ENCODE results near the gene IKZF2.

The IKZF2 gene

DNA sequence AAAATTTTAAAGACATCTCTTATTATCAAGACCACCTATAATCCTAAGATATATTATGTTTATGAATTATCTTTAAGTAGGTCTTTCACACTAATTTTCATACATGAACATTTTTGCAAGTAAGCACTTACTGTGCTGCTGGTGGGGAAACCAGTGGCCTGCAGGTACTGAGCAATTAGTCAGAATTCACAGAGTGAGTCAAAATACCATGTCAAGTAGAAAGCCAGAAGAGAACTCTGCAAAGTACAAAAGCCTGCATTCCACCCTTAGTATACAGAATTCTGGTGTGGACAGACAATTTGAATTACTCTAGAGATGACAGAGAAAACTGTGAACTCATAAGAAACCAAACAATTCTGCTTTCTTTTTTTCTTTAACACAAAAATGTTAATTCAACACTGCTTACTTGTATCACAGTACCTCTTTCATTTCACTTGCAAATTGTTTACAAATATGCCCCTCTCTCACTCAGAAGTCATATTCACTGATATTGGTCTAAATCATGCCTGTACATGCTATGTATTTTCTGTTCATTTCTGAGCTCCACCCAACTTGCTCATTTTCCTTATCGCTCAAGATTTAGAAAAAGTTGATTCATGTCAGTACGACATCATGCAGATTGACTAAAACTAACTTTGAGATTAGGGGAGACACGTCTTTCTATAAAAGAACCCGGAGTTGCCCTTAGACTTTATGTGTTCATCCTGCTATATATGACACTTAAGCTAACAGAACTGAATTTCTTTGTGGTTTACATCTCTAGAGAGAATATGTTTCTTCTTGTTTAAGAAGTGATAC is 182.9 kb downstream of the IKZF2 start:
- no peaks in the 10 kb centered on the region for H3K36me3 ChIP-seq (ENCODE audit: control insufficient read depth in 1 of 2, insufficient read depth in 2 of 2, low read length in 2 of 2)
- H3K4me3 ChIP-seq (ENCODE audit: low read depth in 1 of 2, low read length in 2 of 2) = no peak overlapping the region
- H3K9ac ChIP-seq (ENCODE audit: low read depth in 1 of 2, low read length in 2 of 2) = no peak overlapping the region
- no peaks in the 10 kb centered on the region for H3K27me3 ChIP-seq (ENCODE audit: control insufficient read depth in 1 of 2, insufficient read depth in 2 of 2, low read length in 2 of 2)
- H3K4me1 ChIP-seq (ENCODE audit: control insufficient read depth in 1 of 2, insufficient read depth in 2 of 2, low read length in 2 of 2) = no peaks in the 10 kb centered on the region
- no peak overlapping the region for H3K27ac ChIP-seq (ENCODE audit: low read depth, low read length)
- no peaks in the 10 kb centered on the region for H3K9me3 ChIP-seq (ENCODE audit: control insufficient read depth in 1 of 2, low read length in 2 of 2)

DNA sequence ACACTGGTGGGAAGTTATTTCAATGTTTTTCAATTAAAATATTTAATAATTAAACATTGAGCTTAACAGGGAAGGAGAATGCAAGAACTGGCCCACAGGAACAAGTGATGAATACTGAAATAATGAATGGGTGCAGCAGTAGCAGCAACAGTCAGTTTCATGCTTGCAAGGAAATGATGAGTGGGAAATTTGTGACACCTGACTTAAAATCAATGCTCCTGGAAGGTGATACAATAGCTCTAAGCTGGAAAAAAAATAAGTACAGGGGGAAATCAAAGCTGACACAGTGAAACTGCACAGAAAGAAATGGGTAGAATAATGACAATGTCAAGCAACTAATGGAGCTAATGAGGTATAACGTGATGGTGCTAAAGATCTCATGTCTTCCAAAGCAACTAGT is 184.5 kb downstream of the IKZF2 start:
- no peaks in the 10 kb centered on the region for H3K9me3 ChIP-seq (ENCODE audit: control insufficient read depth in 1 of 2, low read length in 2 of 2)
- no peaks in the 10 kb centered on the region for H3K4me1 ChIP-seq (ENCODE audit: control insufficient read depth in 1 of 2, insufficient read depth in 2 of 2, low read length in 2 of 2)
- no peak overlapping the region for H3K4me3 ChIP-seq (ENCODE audit: low read depth in 1 of 2, low read length in 2 of 2)
- no peaks in the 10 kb centered on the region for H3K36me3 ChIP-seq (ENCODE audit: control insufficient read depth in 1 of 2, insufficient read depth in 2 of 2, low read length in 2 of 2)
- no peaks in the 10 kb centered on the region for H3K27me3 ChIP-seq (ENCODE audit: control insufficient read depth in 1 of 2, insufficient read depth in 2 of 2, low read length in 2 of 2)
- H3K27ac ChIP-seq (ENCODE audit: low read depth, low read length) = no peak overlapping the region
- no peak overlapping the region for H3K9ac ChIP-seq (ENCODE audit: low read depth in 1 of 2, low read length in 2 of 2)

DNA sequence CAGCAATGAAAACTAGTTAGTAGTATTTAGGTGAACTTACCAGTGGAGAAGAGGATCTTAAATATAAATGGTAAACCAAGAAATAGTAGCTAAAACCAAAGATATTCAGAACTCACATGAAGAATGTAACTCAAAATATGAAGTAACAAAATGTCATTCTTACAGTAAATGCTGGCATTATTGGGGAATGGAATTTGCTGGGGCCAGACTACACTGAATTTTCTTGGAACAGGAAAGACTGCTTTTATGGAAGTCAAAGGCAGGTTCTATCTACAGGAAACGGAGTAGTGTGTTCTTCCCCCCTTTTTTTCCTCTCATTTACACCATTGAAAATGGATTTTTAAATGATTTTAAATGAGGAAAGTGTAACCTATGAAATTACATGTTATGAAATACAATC is 188.7 kb downstream of the IKZF2 start:
- Histone ChIP-seq H3K36me3 (ENCODE audit: control insufficient read depth in 1 of 2, insufficient read depth in 2 of 2, low read length in 2 of 2) (no peaks in the 10 kb centered on the region), H3K27ac (ENCODE audit: low read depth, low read length) (no peak overlapping the region), H3K27me3 (ENCODE audit: control insufficient read depth in 1 of 2, insufficient read depth in 2 of 2, low read length in 2 of 2) (no peaks in the 10 kb centered on the region), H3K4me3 (ENCODE audit: low read depth in 1 of 2, low read length in 2 of 2) (no peak overlapping the region), H3K9me3 (ENCODE audit: control insufficient read depth in 1 of 2, low read length in 2 of 2) (no peaks in the 10 kb centered on the region), H3K9ac (ENCODE audit: low read depth in 1 of 2, low read length in 2 of 2) (no peak overlapping the region), H3K4me1 (ENCODE audit: control insufficient read depth in 1 of 2, insufficient read depth in 2 of 2, low read length in 2 of 2) (no peaks in the 10 kb centered on the region)

DNA sequence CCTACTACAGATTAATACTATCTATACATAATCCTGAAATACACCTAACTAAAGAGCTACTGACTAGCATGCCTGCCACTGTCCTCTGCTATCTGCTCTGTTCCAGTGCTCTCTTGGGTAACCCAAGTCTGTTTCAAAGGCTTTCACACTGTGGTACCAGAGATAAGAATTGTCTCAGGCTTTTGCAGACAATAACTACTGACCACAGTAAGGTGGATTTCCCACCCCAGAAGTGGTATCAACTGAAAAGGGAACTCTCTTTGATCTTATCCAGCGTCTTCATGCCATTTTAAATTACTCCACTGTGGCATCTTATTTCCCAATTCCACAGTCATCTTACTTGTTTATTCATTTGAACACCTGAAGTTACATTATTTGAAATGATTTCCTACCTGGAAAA is 190.2 kb downstream of the IKZF2 start:
- Histone ChIP-seq H3K36me3 (ENCODE audit: control insufficient read depth in 1 of 2, insufficient read depth in 2 of 2, low read length in 2 of 2) (no peaks in the 10 kb centered on the region), H3K9ac (ENCODE audit: low read depth in 1 of 2, low read length in 2 of 2) (no peak overlapping the region), H3K9me3 (ENCODE audit: control insufficient read depth in 1 of 2, low read length in 2 of 2) (no peaks in the 10 kb centered on the region), H3K4me3 (ENCODE audit: low read depth in 1 of 2, low read length in 2 of 2) (no peak overlapping the region), H3K27me3 (ENCODE audit: control insufficient read depth in 1 of 2, insufficient read depth in 2 of 2, low read length in 2 of 2) (no peaks in the 10 kb centered on the region), H3K4me1 (ENCODE audit: control insufficient read depth in 1 of 2, insufficient read depth in 2 of 2, low read length in 2 of 2) (no peaks in the 10 kb centered on the region), H3K27ac (ENCODE audit: low read depth, low read length) (no peak overlapping the region)

DNA sequence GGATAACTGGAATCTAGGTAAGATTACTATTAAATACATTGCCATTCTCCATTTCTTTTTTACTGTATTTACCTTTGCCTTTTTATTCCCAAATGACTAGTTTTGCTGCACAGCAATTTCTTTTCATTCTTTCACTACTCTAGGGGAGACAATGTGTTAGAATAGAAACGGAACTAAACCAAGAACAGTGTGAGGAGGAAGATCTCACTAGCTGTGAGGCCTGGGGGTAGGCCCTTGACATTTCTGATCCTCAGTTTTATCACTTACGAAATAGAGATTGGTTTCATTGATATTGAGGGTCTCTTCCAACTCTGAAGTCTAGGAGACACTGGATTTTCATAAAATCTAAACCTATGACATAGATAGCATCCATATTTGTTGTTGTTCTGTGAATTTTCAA is 191.1 kb downstream of the IKZF2 start:
- Histone ChIP-seq H3K27me3 (ENCODE audit: control insufficient read depth in 1 of 2, insufficient read depth in 2 of 2, low read length in 2 of 2) (no peaks in the 10 kb centered on the region), H3K9ac (ENCODE audit: low read depth in 1 of 2, low read length in 2 of 2) (no peak overlapping the region), H3K27ac (ENCODE audit: low read depth, low read length) (no peak overlapping the region)

DNA sequence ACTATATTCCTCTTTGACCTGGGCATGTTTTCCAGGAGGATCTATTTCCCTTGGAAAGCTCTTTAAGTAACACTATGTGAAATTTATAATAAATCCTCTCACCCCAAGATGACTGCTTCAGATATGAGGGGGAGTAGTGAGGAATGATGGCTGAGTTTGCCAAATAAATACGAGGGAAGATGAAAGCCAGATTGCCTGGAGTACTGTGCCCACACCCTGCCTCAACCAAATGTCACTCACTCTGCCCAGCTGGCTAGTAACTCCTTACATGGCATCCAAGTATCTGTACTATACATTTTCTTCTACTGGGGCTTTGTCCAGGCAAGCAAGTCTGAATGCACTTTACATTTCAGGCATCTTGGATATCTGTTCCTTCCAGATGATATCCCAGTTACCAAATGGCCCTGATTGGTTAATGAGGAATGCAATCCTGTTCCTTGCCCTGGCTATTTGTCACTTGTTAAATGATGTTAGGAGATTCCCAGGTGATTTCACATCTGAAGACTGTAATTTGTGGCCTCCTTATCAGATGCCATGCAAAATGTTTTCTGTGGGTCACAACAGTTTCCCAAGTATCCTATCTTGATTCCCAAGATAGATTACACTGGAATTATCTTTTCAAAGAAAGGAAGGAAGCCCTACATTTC is 191.8 kb downstream of the IKZF2 start:
- H3K9ac ChIP-seq (ENCODE audit: low read depth in 1 of 2, low read length in 2 of 2) = no peak overlapping the region
- no peak overlapping the region for H3K4me3 ChIP-seq (ENCODE audit: low read depth in 1 of 2, low read length in 2 of 2)
- no peaks in the 10 kb centered on the region for H3K36me3 ChIP-seq (ENCODE audit: control insufficient read depth in 1 of 2, insufficient read depth in 2 of 2, low read length in 2 of 2)
- no peaks in the 10 kb centered on the region for H3K4me1 ChIP-seq (ENCODE audit: control insufficient read depth in 1 of 2, insufficient read depth in 2 of 2, low read length in 2 of 2)
- no peak overlapping the region for H3K27ac ChIP-seq (ENCODE audit: low read depth, low read length)
- no peaks in the 10 kb centered on the region for H3K9me3 ChIP-seq (ENCODE audit: control insufficient read depth in 1 of 2, low read length in 2 of 2)
- H3K27me3 ChIP-seq (ENCODE audit: control insufficient read depth in 1 of 2, insufficient read depth in 2 of 2, low read length in 2 of 2) = no peaks in the 10 kb centered on the region

More for the DNA sequence above, 191.1 kb downstream of the IKZF2 start:
- Histone ChIP-seq H3K4me3 (ENCODE audit: low read depth in 1 of 2, low read length in 2 of 2) (no peak overlapping the region), H3K9me3 (ENCODE audit: control insufficient read depth in 1 of 2, low read length in 2 of 2) (no peaks in the 10 kb centered on the region), H3K36me3 (ENCODE audit: control insufficient read depth in 1 of 2, insufficient read depth in 2 of 2, low read length in 2 of 2) (no peaks in the 10 kb centered on the region), H3K4me1 (ENCODE audit: control insufficient read depth in 1 of 2, insufficient read depth in 2 of 2, low read length in 2 of 2) (no peaks in the 10 kb centered on the region)

DNA sequence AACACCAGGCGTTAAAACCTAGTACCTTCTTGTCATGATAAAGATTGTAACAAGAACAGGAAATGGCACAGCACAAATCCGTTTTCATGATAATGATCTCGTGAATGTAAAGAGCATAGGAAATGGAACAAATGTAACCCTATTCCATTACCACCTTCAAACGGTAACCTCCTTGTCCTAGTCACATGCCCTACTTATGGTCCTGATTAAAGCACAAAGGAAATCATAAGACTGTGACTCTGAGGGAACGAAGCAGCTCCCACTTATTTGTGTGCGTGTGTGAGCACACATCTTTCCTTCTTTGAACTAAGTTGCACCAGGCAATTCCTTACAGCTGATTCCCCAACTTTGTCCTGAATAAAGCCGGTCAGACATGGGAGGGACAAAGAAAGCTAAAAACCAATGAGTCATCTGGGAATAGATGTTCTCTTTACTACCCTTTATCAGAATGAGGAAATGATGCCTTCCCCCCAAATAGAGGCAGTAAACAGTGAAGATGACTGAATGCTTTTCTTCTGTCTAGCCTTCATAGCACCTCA is 192.6 kb downstream of the IKZF2 start:
- Histone ChIP-seq H3K9ac (ENCODE audit: low read depth in 1 of 2, low read length in 2 of 2) (no peak overlapping the region), H3K4me1 (ENCODE audit: control insufficient read depth in 1 of 2, insufficient read depth in 2 of 2, low read length in 2 of 2) (no peaks in the 10 kb centered on the region), H3K36me3 (ENCODE audit: control insufficient read depth in 1 of 2, insufficient read depth in 2 of 2, low read length in 2 of 2) (no peaks in the 10 kb centered on the region), H3K27ac (ENCODE audit: low read depth, low read length) (no peak overlapping the region), H3K9me3 (ENCODE audit: control insufficient read depth in 1 of 2, low read length in 2 of 2) (no peaks in the 10 kb centered on the region), H3K27me3 (ENCODE audit: control insufficient read depth in 1 of 2, insufficient read depth in 2 of 2, low read length in 2 of 2) (no peaks in the 10 kb centered on the region), H3K4me3 (ENCODE audit: low read depth in 1 of 2, low read length in 2 of 2) (no peak overlapping the region)

DNA sequence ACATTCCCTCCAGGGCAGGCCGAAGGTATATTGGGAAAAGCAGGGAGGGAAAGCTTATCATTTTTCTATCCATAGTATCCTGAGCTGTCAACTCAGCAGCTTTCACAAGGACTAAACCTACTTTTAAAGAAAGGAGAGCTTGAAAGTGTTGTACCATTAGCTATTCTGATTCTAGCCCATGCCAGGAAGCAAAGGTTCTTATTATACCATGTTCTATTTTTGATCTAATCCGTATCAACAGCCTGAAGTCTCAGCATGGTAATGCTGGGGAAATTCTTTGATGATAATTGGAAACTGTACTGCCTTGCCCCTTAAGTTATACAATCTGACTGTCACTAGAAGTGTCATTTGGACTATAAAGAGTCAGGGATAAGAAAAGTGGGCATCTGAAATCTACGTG is 193.3 kb downstream of the IKZF2 start:
- Histone ChIP-seq H3K27me3 (ENCODE audit: control insufficient read depth in 1 of 2, insufficient read depth in 2 of 2, low read length in 2 of 2) (no peaks in the 10 kb centered on the region), H3K4me3 (ENCODE audit: low read depth in 1 of 2, low read length in 2 of 2) (no peak overlapping the region), H3K36me3 (ENCODE audit: control insufficient read depth in 1 of 2, insufficient read depth in 2 of 2, low read length in 2 of 2) (no peaks in the 10 kb centered on the region), H3K9me3 (ENCODE audit: control insufficient read depth in 1 of 2, low read length in 2 of 2) (no peaks in the 10 kb centered on the region), H3K4me1 (ENCODE audit: control insufficient read depth in 1 of 2, insufficient read depth in 2 of 2, low read length in 2 of 2) (no peaks in the 10 kb centered on the region), H3K9ac (ENCODE audit: low read depth in 1 of 2, low read length in 2 of 2) (no peak overlapping the region), H3K27ac (ENCODE audit: low read depth, low read length) (no peak overlapping the region)

DNA sequence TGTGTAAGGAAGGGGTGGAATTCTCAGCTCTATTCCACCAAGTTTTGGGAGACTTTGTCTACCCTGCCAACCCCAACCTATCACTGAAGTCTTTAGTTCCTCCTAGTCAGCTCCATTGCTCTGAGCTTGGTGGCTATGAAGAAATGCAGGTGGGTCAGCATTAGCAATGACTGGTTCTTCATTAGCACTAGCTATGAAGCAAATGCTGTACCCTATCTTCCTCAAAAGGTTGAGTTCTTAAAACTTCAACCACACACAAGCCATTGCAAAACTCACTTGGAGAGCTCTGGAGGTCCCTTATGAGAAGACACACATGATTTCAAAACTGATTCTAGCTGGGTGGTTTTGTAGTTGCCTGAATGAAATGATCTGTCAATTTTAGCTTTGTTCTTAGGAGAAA is 193.8 kb downstream of the IKZF2 start:
- no peak overlapping the region for H3K27ac ChIP-seq (ENCODE audit: low read depth, low read length)
- no peaks in the 10 kb centered on the region for H3K9me3 ChIP-seq (ENCODE audit: control insufficient read depth in 1 of 2, low read length in 2 of 2)
- H3K9ac ChIP-seq (ENCODE audit: low read depth in 1 of 2, low read length in 2 of 2) = no peak overlapping the region
- no peaks in the 10 kb centered on the region for H3K36me3 ChIP-seq (ENCODE audit: control insufficient read depth in 1 of 2, insufficient read depth in 2 of 2, low read length in 2 of 2)
- H3K27me3 ChIP-seq (ENCODE audit: control insufficient read depth in 1 of 2, insufficient read depth in 2 of 2, low read length in 2 of 2) = no peaks in the 10 kb centered on the region
- H3K4me1 ChIP-seq (ENCODE audit: control insufficient read depth in 1 of 2, insufficient read depth in 2 of 2, low read length in 2 of 2) = no peaks in the 10 kb centered on the region
- H3K4me3 ChIP-seq (ENCODE audit: low read depth in 1 of 2, low read length in 2 of 2) = no peak overlapping the region

DNA sequence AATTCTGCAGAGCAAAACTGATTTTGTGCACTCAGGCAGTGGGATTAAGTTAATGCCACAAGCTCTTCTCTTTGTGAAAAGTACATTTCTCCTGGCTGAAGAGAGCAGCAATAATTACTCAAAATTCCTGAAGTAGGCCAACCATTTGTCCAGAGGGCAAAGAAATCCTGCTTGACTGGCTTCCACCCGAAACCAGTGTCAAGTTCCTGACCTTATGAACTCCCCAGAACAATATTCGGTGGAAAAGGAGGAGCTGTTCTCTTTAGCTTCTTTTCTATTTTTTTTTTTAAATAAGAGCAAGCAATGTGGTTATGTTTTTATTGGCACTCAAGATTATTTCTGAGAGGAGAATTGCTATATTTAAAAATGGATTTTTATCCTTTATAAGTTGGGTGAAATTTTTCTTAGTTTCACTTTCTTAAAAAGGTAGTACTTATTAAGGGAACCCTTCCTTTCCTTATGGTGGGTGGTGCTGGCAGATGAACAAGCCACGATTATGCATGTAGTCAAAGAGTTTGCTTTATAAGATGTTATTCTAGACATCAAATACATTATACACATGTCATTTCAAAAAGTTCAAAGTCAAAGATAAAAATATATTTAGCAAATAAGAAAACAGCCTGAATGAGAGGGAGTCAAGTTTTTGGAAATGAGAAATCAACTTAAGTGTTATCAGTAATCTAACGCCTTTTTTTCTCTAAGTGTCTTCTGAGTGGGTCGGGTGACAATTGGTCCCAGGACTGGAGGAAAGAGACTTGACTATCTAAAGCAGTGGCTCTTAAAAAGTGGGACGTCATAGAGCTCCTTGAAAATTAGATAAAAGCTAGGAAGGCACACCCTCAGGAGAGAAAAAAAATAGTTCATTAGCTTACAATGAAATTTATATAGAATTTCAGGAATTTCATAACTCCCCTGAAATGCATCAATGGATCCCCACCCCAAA is 194.5 kb downstream of the IKZF2 start:
- no peak overlapping the region for H3K27ac ChIP-seq (ENCODE audit: low read depth, low read length)
- no peak overlapping the region for H3K9ac ChIP-seq (ENCODE audit: low read depth in 1 of 2, low read length in 2 of 2)
- H3K9me3 ChIP-seq (ENCODE audit: control insufficient read depth in 1 of 2, low read length in 2 of 2) = no peaks in the 10 kb centered on the region
- no peaks in the 10 kb centered on the region for H3K4me1 ChIP-seq (ENCODE audit: control insufficient read depth in 1 of 2, insufficient read depth in 2 of 2, low read length in 2 of 2)
- H3K36me3 ChIP-seq (ENCODE audit: control insufficient read depth in 1 of 2, insufficient read depth in 2 of 2, low read length in 2 of 2) = no peaks in the 10 kb centered on the region
- no peak overlapping the region for H3K4me3 ChIP-seq (ENCODE audit: low read depth in 1 of 2, low read length in 2 of 2)
- H3K27me3 ChIP-seq (ENCODE audit: control insufficient read depth in 1 of 2, insufficient read depth in 2 of 2, low read length in 2 of 2) = no peaks in the 10 kb centered on the region
